ENCODE results near the gene KPNA3.

The KPNA3 gene

DNA sequence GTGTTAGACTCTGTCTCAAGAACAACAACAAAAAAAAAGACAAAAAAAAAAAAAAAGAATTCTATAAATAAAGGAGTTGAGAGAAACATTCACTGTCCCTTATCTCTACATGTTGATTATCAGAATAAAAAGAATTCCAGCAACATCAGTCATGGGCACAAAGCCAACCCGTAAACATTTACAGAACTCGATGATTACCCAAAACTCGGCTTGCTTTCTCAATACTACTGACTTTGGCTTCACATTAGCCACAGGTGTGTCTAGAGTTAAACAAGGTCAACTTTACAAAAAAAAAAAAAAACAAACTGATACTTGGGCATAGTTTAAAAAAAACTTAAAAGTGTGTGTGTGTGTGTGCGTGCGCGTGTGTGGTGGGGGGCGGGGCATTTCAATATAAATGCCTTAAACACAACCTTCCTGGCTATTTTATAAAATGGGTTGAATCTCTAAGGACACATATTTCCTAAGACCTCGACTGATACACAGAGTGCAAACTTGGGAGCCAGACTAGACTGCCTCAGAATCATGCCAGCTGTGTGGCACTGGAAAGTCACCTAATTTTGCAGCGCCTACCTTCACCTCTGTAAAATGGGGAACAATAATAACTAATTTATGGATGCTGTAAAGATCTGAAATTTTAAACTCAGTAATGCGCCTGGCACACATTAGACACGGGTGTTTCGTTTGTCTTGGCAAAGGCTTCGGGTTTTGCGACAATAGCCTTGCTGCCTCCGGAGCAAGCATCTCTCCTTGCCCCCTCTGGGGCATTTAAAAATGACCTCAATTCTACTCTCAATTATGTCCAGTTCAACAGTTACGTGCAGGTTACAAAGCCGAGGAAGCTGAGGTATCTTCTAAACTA, 102.1 kb downstream of the KPNA3 start:
- H3K27me3 ChIP-seq (ENCODE audit: insufficient read depth, poor library complexity, severe bottlenecking), result no peaks in the 10 kb centered on the region
- peak overlapping the region; percentile 77 for H3K4me3 ChIP-seq (replicated peaks; ENCODE audit: insufficient read depth, low read length)
- TF ChIP-seq POLR2AphosphoS5 (IDR thresholded peaks at IDR 0.05; ENCODE audit: low read depth), result no peak
- TF ChIP-seq SPI1 (IDR thresholded peaks at IDR 0.05; ENCODE audit: borderline replicate concordance, low read depth), result no peak
- H3K27ac ChIP-seq (replicated peaks), result peak overlapping the region; percentile 73
- DNase-seq (ENCODE audit: low read depth in 1 of 2, low spot score in 1 of 2), result peak; percentile 12 to 49

GRCh38 chr13:49683489-49683888, 109.0 kb downstream of the KPNA3 start:
- no peaks in the 10 kb centered on the region for H3K27me3 ChIP-seq (ENCODE audit: insufficient read depth, poor library complexity, severe bottlenecking)
- TF ChIP-seq CTCF (IDR thresholded peaks at IDR 0.05; ENCODE audit: insufficient read depth, low read length) (no peak), SPI1 (IDR thresholded peaks at IDR 0.05; ENCODE audit: borderline replicate concordance, low read depth) (no peak), GABPA (IDR thresholded peaks at IDR 0.05; ENCODE audit: low read depth) (no peak), POLR2AphosphoS5 (IDR thresholded peaks at IDR 0.05; ENCODE audit: low read depth) (no peak)
- TF ChIP-seq, protein P1, sequence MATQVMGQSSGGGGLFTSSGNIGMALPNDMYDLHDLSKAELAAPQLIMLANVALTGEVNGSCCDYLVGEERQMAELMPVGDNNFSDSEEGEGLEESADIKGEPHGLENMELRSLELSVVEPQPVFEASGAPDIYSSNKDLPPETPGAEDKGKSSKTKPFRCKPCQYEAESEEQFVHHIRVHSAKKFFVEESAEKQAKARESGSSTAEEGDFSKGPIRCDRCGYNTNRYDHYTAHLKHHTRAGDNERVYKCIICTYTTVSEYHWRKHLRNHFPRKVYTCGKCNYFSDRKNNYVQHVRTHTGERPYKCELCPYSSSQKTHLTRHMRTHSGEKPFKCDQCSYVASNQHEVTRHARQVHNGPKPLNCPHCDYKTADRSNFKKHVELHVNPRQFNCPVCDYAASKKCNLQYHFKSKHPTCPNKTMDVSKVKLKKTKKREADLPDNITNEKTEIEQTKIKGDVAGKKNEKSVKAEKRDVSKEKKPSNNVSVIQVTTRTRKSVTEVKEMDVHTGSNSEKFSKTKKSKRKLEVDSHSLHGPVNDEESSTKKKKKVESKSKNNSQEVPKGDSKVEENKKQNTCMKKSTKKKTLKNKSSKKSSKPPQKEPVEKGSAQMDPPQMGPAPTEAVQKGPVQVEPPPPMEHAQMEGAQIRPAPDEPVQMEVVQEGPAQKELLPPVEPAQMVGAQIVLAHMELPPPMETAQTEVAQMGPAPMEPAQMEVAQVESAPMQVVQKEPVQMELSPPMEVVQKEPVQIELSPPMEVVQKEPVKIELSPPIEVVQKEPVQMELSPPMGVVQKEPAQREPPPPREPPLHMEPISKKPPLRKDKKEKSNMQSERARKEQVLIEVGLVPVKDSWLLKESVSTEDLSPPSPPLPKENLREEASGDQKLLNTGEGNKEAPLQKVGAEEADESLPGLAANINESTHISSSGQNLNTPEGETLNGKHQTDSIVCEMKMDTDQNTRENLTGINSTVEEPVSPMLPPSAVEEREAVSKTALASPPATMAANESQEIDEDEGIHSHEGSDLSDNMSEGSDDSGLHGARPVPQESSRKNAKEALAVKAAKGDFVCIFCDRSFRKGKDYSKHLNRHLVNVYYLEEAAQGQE (IDR thresholded peaks at IDR 0.05; ENCODE audit: insufficient replicate concordance, low read depth), result no peak
- H3K27ac ChIP-seq (replicated peaks), result no peak overlapping the region
- no peak for DNase-seq (ENCODE audit: low read depth in 1 of 2, low spot score in 1 of 2)
- H3K4me3 ChIP-seq (replicated peaks; ENCODE audit: insufficient read depth, low read length), result no peak overlapping the region

DNA sequence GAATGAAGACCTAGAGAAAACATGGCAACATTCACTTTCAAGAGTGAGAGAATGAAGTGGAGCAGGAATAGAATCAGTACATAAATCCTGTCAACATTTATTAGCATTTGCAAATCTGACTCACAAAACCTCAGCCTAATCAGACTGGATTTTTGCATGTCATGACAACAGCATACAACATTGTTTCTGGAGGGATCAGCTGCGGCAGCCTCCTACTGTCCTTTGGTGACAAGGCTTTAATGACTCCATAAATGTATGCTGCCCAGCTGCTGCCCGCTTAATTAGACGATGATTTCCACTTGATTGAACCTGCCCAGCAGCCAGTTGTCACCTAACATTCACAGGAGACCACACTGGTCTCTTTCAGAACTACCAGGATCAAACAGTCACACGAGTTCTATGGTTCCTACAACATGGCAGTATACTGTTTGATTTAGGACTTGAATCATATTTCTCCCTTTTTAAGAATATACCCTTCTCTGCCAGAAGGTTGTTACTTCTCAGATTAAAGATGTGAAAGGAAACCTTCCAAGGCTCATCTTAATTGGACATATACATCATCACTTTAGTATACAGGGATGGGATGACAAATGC, 110.5 kb downstream of the KPNA3 start:
- no peaks in the 10 kb centered on the region for H3K27me3 ChIP-seq (ENCODE audit: insufficient read depth, poor library complexity, severe bottlenecking)
- TF ChIP-seq GABPA (IDR thresholded peaks at IDR 0.05; ENCODE audit: low read depth) (no peak), SPI1 (IDR thresholded peaks at IDR 0.05; ENCODE audit: borderline replicate concordance, low read depth) (no peak), POLR2AphosphoS5 (IDR thresholded peaks at IDR 0.05; ENCODE audit: low read depth) (no peak), CTCF (IDR thresholded peaks at IDR 0.05; ENCODE audit: insufficient read depth, low read length) (no peak)
- TF ChIP-seq, protein P1 (IDR thresholded peaks at IDR 0.05; ENCODE audit: insufficient replicate concordance, low read depth), result no peak
- no peak overlapping the region for H3K4me3 ChIP-seq (replicated peaks; ENCODE audit: insufficient read depth, low read length)
- DNase-seq (ENCODE audit: low read depth in 1 of 2, low spot score in 1 of 2), result no peak
- no peak overlapping the region for H3K27ac ChIP-seq (replicated peaks)

- Histone ChIP-seq H3K27ac (replicated peaks) (no peak overlapping the region), H3K4me3 (replicated peaks; ENCODE audit: insufficient read depth, low read length) (no peak overlapping the region), H3K27me3 (ENCODE audit: insufficient read depth, poor library complexity, severe bottlenecking) (no peaks in the 10 kb centered on the region)
- no peak for TF ChIP-seq POLR2AphosphoS5 (IDR thresholded peaks at IDR 0.05; ENCODE audit: low read depth)
- TF ChIP-seq GABPA (IDR thresholded peaks at IDR 0.05; ENCODE audit: low read depth), result no peak
- TF ChIP-seq CTCF (IDR thresholded peaks at IDR 0.05; ENCODE audit: insufficient read depth, low read length), result no peak
- TF ChIP-seq, protein P1 (IDR thresholded peaks at IDR 0.05; ENCODE audit: insufficient replicate concordance, low read depth), result no peak
- TF ChIP-seq SPI1 (IDR thresholded peaks at IDR 0.05; ENCODE audit: borderline replicate concordance, low read depth), result no peak
- DNase-seq (ENCODE audit: low read depth in 1 of 2, low spot score in 1 of 2), result peak in 1 of 2 experiments; percentile 31
Measured at GRCh38 chr13:49679246-49679645, 113.2 kb downstream of the KPNA3 start.
